HG03521 (cell line): ENCODE results near the gene DCLK1.

Experiments used
- ATAC-seq: cut with Tn5 transposase; IDR thresholded peaks from one replicate; pipeline ENCODE4 v1.9.1; 2021; ENCODE audit warnings: mild to moderate bottlenecking, moderate library complexity; ENCODE audit not compliant: unreplicated experiment

Gene DCLK1

GRCh38 chr13:35838356-35838755, 292.8 kb downstream of the DCLK1 start:
- ATAC-seq: no peak

DNA sequence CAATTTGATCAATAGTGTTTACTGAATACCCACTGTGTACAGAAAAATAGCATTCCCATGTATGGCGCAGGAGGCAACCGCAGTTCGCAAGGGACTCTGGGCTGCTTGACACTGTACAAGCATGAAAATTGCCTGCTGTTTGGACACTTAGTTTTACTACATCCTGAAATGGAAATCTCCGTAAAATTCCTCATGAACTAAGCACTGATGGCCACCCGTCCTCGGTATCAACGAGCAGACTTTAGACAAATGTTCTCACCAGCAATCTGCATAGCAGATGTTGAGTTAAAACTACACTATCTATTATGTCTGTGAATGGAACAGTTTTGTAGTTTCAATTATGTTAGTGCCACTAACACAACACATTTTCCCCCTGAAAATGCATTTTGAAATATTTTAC, 294.7 kb downstream of the DCLK1 start:
- ATAC-seq: no peak

DNA sequence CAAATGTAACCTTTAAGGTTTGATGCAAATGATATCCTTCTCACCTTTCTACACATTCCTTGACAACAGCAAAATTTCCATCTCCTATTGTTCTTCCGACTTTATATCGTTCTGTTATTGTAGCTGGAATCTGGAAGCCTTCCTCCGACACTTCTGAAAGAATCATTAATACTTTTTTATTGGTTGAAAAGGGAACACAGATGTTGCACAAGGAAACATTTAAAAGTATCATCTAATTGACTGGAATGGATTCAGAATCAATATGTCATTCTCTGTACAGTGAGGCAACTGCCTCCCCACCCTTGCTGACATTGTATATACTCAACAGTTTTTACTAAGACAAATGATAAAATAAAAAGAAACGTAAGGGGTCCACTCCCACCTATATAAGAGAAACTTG, 295.2 kb downstream of the DCLK1 start:
- no peak for ATAC-seq

- ATAC-seq: no peak
Observed at GRCh38 chr13:35833608-35834275, 297.4 kb downstream of the DCLK1 start.

GRCh38 chr13:35833031-35833430, 298.2 kb downstream of the DCLK1 start:
- ATAC-seq: no peak

DNA sequence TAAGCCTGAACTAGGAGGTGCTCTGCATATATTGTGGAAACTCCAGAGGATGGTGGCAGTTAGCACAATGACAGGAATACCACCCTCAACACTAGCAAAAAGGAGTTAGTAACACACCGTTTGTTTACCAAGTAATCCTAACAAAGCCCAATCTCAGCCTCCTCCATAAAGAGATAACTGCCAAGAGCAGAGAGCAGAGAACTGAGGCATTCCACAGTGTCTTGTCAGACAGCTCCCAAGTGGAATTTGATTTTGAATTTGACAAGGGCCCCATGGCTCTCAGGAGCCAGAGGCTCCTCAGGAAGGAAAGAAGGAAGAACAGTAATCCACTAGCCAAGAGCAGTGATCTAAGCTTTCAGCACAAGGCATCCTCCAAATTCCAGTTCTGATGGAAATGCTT, 298.6 kb downstream of the DCLK1 start:
- ATAC-seq: no peak

- no peak for ATAC-seq
Observed at GRCh38 chr13:35830850-35831450, 300.2 kb downstream of the DCLK1 start.

DNA sequence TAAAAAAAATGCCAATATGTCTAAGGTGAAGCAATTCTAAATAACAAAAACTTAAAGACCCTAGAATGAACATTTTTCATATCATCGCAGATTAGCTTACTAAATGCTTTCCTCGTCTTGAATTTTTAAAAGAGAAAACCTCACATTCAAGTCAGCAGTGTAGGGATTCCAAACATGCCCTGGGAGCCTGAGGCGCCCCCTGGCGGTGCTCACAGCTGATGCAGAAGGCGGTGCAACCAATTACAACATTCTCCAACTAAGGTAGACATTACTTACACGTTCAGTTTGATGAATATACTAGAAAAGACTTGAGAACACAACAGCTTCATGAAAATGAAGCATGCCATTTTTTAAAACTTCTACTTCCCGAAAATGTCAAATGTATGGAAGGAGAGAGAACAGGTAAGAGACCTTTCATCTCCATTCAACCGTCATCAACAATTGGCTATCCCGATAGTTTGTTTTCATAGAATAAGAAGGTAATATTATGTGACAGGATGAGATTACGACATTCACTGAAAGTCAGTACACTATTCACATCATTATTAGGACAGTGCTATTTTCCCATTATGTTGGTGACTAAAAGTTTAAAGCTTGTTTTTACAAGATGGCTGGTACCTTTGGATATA, 304.4 kb downstream of the DCLK1 start:
- ATAC-seq: no peak

DNA sequence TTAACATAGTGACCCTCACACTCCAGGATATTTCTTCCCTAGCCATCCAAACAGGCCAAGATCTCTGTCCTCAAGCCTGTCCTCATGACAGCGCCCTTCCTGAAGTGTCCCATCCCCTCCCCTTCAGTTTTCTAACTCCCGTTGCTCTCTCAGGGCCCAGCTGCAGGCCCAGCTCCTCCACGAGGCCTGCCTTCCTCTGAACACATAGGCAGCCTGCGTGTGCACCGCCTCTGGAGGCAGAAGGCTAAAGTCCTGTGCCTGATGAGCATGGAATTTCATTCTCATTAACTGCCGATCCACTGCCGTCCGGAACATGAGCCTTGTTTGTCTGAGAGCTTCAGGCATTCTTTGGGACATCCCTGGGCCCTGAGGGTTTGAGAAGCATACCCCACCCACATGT, 306.4 kb downstream of the DCLK1 start:
- ATAC-seq: no peak

DNA sequence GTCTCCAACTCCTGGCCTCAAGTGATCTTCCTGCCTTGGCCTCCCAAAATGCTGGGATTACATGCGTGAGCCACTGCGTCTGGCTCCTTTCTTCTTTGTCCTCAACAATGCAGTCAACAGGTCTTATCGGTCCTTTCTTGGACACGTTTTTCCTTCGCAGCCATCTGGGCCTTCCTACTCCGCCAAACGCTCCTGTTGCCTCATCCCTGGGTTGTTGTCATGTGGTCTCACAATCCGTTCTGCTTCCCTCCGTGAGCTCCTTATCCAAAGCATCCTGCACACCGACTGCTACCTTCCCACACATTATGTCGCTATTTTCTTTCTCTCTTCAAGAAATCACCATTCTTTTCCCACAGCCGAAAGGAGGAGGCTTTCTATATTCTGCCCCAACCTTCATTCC, 306.8 kb downstream of the DCLK1 start:
- no peak for ATAC-seq

DNA sequence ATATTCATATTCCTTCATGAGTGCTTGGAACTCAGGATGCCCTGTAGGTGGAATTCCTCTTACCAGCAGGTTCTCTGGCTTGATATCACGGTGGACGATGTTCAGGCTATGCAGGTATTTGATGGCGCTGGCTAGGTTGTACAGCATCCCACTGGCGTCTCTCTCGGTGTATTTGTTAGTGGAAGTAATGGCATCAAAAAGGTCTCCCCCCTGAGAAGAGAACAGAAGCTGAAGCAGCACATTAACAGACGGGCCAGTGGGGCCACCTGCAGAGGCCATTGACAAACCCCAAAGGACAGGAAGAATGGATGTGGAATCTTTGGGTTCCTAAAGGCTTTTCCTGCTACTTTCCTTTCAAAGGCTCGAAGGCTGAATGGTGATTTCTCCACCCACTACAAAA, 308.5 kb downstream of the DCLK1 start:
- no peak for ATAC-seq

- ATAC-seq: no peak
Observed at GRCh38 chr13:35818633-35819067, 312.5 kb downstream of the DCLK1 start.

GRCh38 chr13:35817642-35818607, 313.3 kb downstream of the DCLK1 start:
- ATAC-seq: no peak

GRCh38 chr13:35814605-35815011, 316.6 kb downstream of the DCLK1 start:
- no peak for ATAC-seq

- ATAC-seq: no peak
Observed at GRCh38 chr13:35812736-35813135, 318.4 kb downstream of the DCLK1 start.

GRCh38 chr13:35810321-35810720, 320.9 kb downstream of the DCLK1 start:
- ATAC-seq: no peak

DNA sequence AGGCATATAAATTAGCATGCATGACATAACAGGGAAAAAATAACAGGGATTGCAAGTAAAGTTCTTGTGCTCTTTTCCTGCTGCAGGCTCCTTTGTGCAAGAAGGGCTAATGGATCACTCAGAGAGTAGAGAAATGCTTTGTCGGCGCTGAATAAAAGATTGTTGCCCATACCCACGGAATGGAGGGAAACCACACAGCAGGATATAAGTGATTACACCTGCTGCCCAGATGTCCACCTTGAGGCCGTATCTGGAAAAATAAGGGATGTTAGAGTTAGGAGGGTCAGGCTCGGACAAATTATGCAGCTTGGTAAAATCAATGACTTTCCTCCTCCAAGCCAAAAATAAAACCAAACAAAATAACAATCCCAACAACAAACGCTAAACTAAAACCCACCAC, 322.3 kb downstream of the DCLK1 start:
- ATAC-seq: no peak

- ATAC-seq: no peak
Observed at GRCh38 chr13:35804901-35805300, 326.3 kb downstream of the DCLK1 start.

GRCh38 chr13:35797991-35798390, 333.2 kb downstream of the DCLK1 start:
- no peak for ATAC-seq

- no peak for ATAC-seq
Observed at GRCh38 chr13:35797244-35797643, 333.9 kb downstream of the DCLK1 start.

DNA sequence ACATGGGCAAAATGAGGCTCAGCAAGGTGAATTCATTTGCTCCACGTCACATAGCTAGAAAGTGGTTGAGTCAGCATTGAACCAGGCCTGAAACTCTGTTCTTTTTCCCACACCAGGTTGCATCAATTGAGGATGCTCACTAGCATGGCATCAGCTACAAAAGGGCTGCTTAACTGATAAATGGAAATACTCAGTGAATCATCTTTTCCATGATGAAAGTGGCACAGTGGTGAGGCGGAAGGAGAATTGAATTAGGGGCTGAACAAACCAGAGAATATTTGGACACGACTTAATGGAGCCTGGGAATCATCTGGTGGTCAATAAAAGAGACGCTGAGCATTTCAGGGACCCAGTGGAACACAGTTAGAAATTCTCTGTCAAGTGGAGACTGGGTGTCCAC, 334.6 kb downstream of the DCLK1 start:
- ATAC-seq: no peak
